Measurements from ENCODE around the gene COPS7A. TPM values are rescaled to one million over a fixed set of nuclear protein-coding genes. Genes with fewer than 3 reads are reported as not detected.
A peak's percentile ranks its signal among the peaks of the same experiment; 100 is the strongest.

Gene COPS7A
- total and polyA plus RNA-seq, 9 of the 15 experiments (the other 6 are each of a cell fraction or from before 2014, with no cell fraction given) = 12.7 to 36.0 (median 24.3) TPM

GRCh38 chr12:6765634-6766581 is 42.1 kb downstream of the COPS7A start, which contains the start of gene PTMS (continued):
- TF ChIP-seq ZBTB33 (CRISPR knock-in tag; IDR thresholded peaks at IDR 0.05) (no peak), KDM2B (CRISPR knock-in tag; IDR thresholded peaks at IDR 0.05) (no peak), NFIX (CRISPR knock-in tag; IDR thresholded peaks at IDR 0.05; ENCODE audit: low read depth) (no peak), GABPB1 (CRISPR knock-in tag; IDR thresholded peaks at IDR 0.05) (peak; percentile 6; the same call in 1 of the 2 replicates), EGR1 (conservative IDR thresholded peaks at IDR 0.05) (peak; percentile 94), BCOR (IDR thresholded peaks at IDR 0.05) (0 out of 2 replicates have a peak, but pooled peaks have one; percentile 18), XRCC5 (IDR thresholded peaks at IDR 0.05; ENCODE audit: low read depth, low read length) (no peak), HCFC1 (IDR thresholded peaks at IDR 0.05; ENCODE audit: low read depth, low read length) (no peak), RBM15 (IDR thresholded peaks at IDR 0.05; ENCODE audit: insufficient read depth, low read length) (no peak), NEUROD1 (IDR thresholded peaks at IDR 0.05; ENCODE audit: borderline replicate concordance, low read depth, low read length, partially characterized antibody) (no peak)
- TF ChIP-seq, protein P1, sequence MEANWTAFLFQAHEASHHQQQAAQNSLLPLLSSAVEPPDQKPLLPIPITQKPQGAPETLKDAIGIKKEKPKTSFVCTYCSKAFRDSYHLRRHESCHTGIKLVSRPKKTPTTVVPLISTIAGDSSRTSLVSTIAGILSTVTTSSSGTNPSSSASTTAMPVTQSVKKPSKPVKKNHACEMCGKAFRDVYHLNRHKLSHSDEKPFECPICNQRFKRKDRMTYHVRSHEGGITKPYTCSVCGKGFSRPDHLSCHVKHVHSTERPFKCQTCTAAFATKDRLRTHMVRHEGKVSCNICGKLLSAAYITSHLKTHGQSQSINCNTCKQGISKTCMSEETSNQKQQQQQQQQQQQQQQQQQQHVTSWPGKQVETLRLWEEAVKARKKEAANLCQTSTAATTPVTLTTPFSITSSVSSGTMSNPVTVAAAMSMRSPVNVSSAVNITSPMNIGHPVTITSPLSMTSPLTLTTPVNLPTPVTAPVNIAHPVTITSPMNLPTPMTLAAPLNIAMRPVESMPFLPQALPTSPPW (CRISPR knock-in tag; IDR thresholded peaks at IDR 0.05) = peak; percentile 53; the same call in 1 of the 2 replicates
- TF ChIP-seq, protein P2, sequence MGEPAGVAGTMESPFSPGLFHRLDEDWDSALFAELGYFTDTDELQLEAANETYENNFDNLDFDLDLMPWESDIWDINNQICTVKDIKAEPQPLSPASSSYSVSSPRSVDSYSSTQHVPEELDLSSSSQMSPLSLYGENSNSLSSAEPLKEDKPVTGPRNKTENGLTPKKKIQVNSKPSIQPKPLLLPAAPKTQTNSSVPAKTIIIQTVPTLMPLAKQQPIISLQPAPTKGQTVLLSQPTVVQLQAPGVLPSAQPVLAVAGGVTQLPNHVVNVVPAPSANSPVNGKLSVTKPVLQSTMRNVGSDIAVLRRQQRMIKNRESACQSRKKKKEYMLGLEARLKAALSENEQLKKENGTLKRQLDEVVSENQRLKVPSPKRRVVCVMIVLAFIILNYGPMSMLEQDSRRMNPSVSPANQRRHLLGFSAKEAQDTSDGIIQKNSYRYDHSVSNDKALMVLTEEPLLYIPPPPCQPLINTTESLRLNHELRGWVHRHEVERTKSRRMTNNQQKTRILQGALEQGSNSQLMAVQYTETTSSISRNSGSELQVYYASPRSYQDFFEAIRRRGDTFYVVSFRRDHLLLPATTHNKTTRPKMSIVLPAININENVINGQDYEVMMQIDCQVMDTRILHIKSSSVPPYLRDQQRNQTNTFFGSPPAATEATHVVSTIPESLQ (CRISPR knock-in tag; IDR thresholded peaks at IDR 0.05) = no peak
- TF ChIP-seq, protein P3, sequence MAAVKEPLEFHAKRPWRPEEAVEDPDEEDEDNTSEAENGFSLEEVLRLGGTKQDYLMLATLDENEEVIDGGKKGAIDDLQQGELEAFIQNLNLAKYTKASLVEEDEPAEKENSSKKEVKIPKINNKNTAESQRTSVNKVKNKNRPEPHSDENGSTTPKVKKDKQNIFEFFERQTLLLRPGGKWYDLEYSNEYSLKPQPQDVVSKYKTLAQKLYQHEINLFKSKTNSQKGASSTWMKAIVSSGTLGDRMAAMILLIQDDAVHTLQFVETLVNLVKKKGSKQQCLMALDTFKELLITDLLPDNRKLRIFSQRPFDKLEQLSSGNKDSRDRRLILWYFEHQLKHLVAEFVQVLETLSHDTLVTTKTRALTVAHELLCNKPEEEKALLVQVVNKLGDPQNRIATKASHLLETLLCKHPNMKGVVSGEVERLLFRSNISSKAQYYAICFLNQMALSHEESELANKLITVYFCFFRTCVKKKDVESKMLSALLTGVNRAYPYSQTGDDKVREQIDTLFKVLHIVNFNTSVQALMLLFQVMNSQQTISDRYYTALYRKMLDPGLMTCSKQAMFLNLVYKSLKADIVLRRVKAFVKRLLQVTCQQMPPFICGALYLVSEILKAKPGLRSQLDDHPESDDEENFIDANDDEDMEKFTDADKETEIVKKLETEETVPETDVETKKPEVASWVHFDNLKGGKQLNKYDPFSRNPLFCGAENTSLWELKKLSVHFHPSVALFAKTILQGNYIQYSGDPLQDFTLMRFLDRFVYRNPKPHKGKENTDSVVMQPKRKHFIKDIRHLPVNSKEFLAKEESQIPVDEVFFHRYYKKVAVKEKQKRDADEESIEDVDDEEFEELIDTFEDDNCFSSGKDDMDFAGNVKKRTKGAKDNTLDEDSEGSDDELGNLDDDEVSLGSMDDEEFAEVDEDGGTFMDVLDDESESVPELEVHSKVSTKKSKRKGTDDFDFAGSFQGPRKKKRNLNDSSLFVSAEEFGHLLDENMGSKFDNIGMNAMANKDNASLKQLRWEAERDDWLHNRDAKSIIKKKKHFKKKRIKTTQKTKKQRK (IDR thresholded peaks at IDR 0.05; ENCODE audit: borderline replicate concordance, low read depth, low read length) = no peak

All from K562 (cell line).